ENCODE measurements around the gene ECEL1. TPM values are rescaled to one million over a fixed set of nuclear protein-coding genes. Genes with fewer than 3 reads are reported as not detected.
A peak's percentile ranks its signal among the peaks of the same experiment; 100 is the strongest.

Gene ECEL1
- total RNA-seq, 6 experiments from 2014 or later = 0.22 to 1.3 (median 0.83) TPM; not detected in 2

GRCh38 chr2:232483923-232484627 is 3.6 kb downstream of the ECEL1 start:
- peak in 2 of 3 donors; percentile 7 to 52 for DNase-seq
- WGBS (ENCODE audit: insufficient coverage, low coverage, low lambda C conversion rate, missing lambda C conversion rate) = 93% methylated on average over 5 of the region's 19 CpGs

GRCh38 chr2:232483311-232483922 is 4.2 kb downstream of the ECEL1 start:
- no peaks in the 10 kb centered on the region for H3K9me3 ChIP-seq
- H3K4me3 ChIP-seq = no peak overlapping the region
- intact Hi-C loops (cut with DNase I) = no loop called here
- WGBS (ENCODE audit: insufficient coverage, low coverage, low lambda C conversion rate, missing lambda C conversion rate) = 89% methylated on average over 3 of the region's 10 CpGs
- H3K27ac ChIP-seq = no peak overlapping the region
- TF ChIP-seq POLR2A (IDR thresholded peaks at IDR 0.05) (no peak), CTCF (IDR thresholded peaks at IDR 0.05) (no peak)
- H3K4me1 ChIP-seq = peaks cover 0 to 8% (median 0%) of the 10 kb centered on the region in 4 donors
- no peaks in the 10 kb centered on the region for H3K36me3 ChIP-seq
- no peak for ATAC-seq
- DNase-seq = peak in 2 of 3 donors; percentile 15 to 32
- peaks cover 0 to 16% of the 10 kb centered on the region in 2 donors for H3K27me3 ChIP-seq

More at GRCh38 chr2:232483923-232484627, 3.6 kb downstream of the ECEL1 start:
- Histone ChIP-seq H3K36me3 (no peaks in the 10 kb centered on the region), H3K4me1 (peaks cover 0 to 8% (median 0%) of the 10 kb centered on the region in 4 donors), H3K27me3 (peaks cover 0 to 16% of the 10 kb centered on the region in 2 donors), H3K27ac (no peak overlapping the region), H3K9me3 (no peaks in the 10 kb centered on the region), H3K4me3 (no peak overlapping the region)
- intact Hi-C loops (cut with DNase I) = no loop called here
- no peak for ATAC-seq
- no peak for TF ChIP-seq POLR2A (IDR thresholded peaks at IDR 0.05)

GRCh38 chr2:232482301-232483238 is 5.1 kb downstream of the ECEL1 start:
- Histone ChIP-seq H3K27me3 (peaks cover 0 to 16% of the 10 kb centered on the region in 2 donors), H3K9me3 (no peaks in the 10 kb centered on the region), H3K36me3 (no peaks in the 10 kb centered on the region), H3K27ac (no peak overlapping the region), H3K4me3 (no peak overlapping the region), H3K4me1 (peaks cover 0 to 8% (median 0%) of the 10 kb centered on the region in 4 donors)
- 78% methylated on average over 5 of the region's 31 CpGs for WGBS (ENCODE audit: insufficient coverage, low coverage, low lambda C conversion rate, missing lambda C conversion rate)
- DNase-seq (peak in 2 of 3 donors; percentile 19 to 45), ATAC-seq (no peak)
- TF ChIP-seq CTCF (IDR thresholded peaks at IDR 0.05) = no peak
- no peak for TF ChIP-seq POLR2A (IDR thresholded peaks at IDR 0.05)
- intact Hi-C loops (cut with DNase I) = no loop called here

- Histone ChIP-seq H3K9me3 (no peaks in the 10 kb centered on the region), H3K4me3 (no peak overlapping the region), H3K27me3 (peaks cover 0 to 8% of the 10 kb centered on the region in 2 donors), H3K4me1 (peaks cover 0 to under 1% (median 0%) of the 10 kb centered on the region in 4 donors), H3K27ac (no peak overlapping the region), H3K36me3 (no peaks in the 10 kb centered on the region)
- WGBS (ENCODE audit: insufficient coverage, low coverage, low lambda C conversion rate, missing lambda C conversion rate) = 86% methylated on average over 11 of the region's 29 CpGs
- peak in 1 of 3 donors; percentile 13 for DNase-seq
- no peak for ATAC-seq
- no peak for TF ChIP-seq POLR2A (IDR thresholded peaks at IDR 0.05)
- no peak for TF ChIP-seq CTCF (IDR thresholded peaks at IDR 0.05)
- intact Hi-C loops (cut with DNase I) = no loop called here
These were observed 6.1 kb downstream of the ECEL1 start for GRCh38 chr2:232481322-232482140.

Measured in right lobe of liver (tissue), 6 donors.